Measurements from ENCODE around the gene DDX56. TPM values are rescaled to one million over a fixed set of nuclear protein-coding genes. Genes with fewer than 3 reads are reported as not detected.

DDX56 gene
- total and polyA plus RNA-seq, 9 of the 15 experiments (the other 6 are each of a cell fraction or from before 2014, with no cell fraction given) = 33.0 to 145 (median 102) TPM

- in situ Hi-C loops (cut with MboI) = no loop called here
- TF ChIP-seq KDM1A (IDR thresholded peaks at IDR 0.05) (peak; percentile 38 to 74; a peak in 3 of 4 replicates), SNRNP70 (optimal IDR thresholded peaks at IDR 0.05; ENCODE audit: low read depth, low read length) (no peak), ETS1 (conservative IDR thresholded peaks at IDR 0.05; ENCODE audit: control insufficient read depth, low read depth, low read length) (no peak), ZNF57 (CRISPR knock-in tag; IDR thresholded peaks at IDR 0.05) (no peak), BCOR (IDR thresholded peaks at IDR 0.05) (peak; percentile 89), MYNN (IDR thresholded peaks at IDR 0.05) (no peak), MYNN (CRISPR knock-in tag; IDR thresholded peaks at IDR 0.05) (no peak), ZFP36 (IDR thresholded peaks at IDR 0.05; ENCODE audit: low read depth, low read length, partially characterized antibody) (peak; percentile 39), RBM25 (IDR thresholded peaks at IDR 0.05; ENCODE audit: low read depth, low read length, severe bottlenecking) (peak; percentile 84), PHF8 (IDR thresholded peaks at IDR 0.05; ENCODE audit: borderline replicate concordance, low read length) (no peak), ADNP (tag; IDR thresholded peaks at IDR 0.05) (peak; percentile 65; the same call in 1 of the 2 replicates), ZNF174 (CRISPR knock-in tag; IDR thresholded peaks at IDR 0.05) (no peak), HDAC2 (IDR thresholded peaks at IDR 0.05) (peak; percentile 16; the same call in 1 of the 2 replicates), CBX1 (IDR thresholded peaks at IDR 0.05; ENCODE audit: low read depth) (0 out of 2 replicates have a peak, but pooled peaks have one; percentile 24), NCOA4 (IDR thresholded peaks at IDR 0.05; ENCODE audit: partially characterized antibody) (no peak), MXD1 (CRISPR knock-in tag; IDR thresholded peaks at IDR 0.05; ENCODE audit: borderline replicate concordance, poor library complexity, severe bottlenecking) (no peak), GABPA (tag; conservative IDR thresholded peaks at IDR 0.05; ENCODE audit: low read depth) (no peak), SMARCA5 (IDR thresholded peaks at IDR 0.05) (no peak), KHSRP (IDR thresholded peaks at IDR 0.05) (no peak), RCOR1 (IDR thresholded peaks at IDR 0.05; ENCODE audit: borderline replicate concordance in 1 of 2, low read depth in 2 of 2, low read length in 2 of 2) (peak in 1 of 2 experiments; percentile 53; a peak in 1 of 4 replicates)
- TF ChIP-seq, protein P1, sequence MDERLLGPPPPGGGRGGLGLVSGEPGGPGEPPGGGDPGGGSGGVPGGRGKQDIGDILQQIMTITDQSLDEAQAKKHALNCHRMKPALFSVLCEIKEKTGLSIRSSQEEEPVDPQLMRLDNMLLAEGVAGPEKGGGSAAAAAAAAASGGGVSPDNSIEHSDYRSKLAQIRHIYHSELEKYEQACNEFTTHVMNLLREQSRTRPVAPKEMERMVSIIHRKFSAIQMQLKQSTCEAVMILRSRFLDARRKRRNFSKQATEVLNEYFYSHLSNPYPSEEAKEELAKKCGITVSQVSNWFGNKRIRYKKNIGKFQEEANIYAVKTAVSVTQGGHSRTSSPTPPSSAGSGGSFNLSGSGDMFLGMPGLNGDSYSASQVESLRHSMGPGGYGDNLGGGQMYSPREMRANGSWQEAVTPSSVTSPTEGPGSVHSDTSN (CRISPR knock-in tag; IDR thresholded peaks at IDR 0.05; ENCODE audit: low read depth) = no peak
- TF ChIP-seq, protein P1 (tag; conservative IDR thresholded peaks at IDR 0.05; ENCODE audit: low read depth) = no peak
Measured at GRCh38 chr7:44537442-44537841, 36.3 kb downstream of the DDX56 start.

More at GRCh38 chr7:44537442-44537841, 36.3 kb downstream of the DDX56 start:
- DNase-seq (ENCODE audit: extremely low read depth in 1 of 4, low spot score in 3 of 4) = no peak
- no TSS peak for BruUV-seq (replicated peaks)
- FAIRE-seq = no peak
- peaks cover 3 to 53% of the 10 kb centered on the region in 2 experiments; a peak in 4 of 5 replicates for H3K4me1 ChIP-seq (replicated peaks in 1 of 2; ENCODE audit: control insufficient read depth in 2 of 2, insufficient read depth in 2 of 2, low read length in 2 of 2)
- intact Hi-C loops (cut with micrococcal nuclease) = no loop called here
- no peak for ATAC-seq
- WGBS (ENCODE audit: insufficient coverage, low coverage, missing lambda C conversion rate) = 47% methylated on average over 6 of the region's 6 CpGs
- H3K4me2 ChIP-seq (ENCODE audit: insufficient read depth, low read length) = no peak overlapping the region
- no peak overlapping the region for H3K27ac ChIP-seq (ENCODE audit: extremely low read depth, low read depth, low read length)
- ChIA-PET POLR2A (interaction anchor here (0.6 to 0.9 kb wide), 2 partner anchors 19 to 67 kb away, joined by 3 read pairs; no protein-coding TSS in a partner anchor), CTCF (ENCODE audit: low intra/inter-chr PET ratio) (no interaction called here)
- no peaks in the 10 kb centered on the region for H3K9me1 ChIP-seq (ENCODE audit: control insufficient read depth, insufficient read depth, low read length)
- no peak overlapping the region for H3K4me3 ChIP-seq
- no peaks in the 10 kb centered on the region for H3K36me3 ChIP-seq (ENCODE audit: control insufficient read depth, insufficient read depth, low read length)
- H3K9ac ChIP-seq (ENCODE audit: insufficient read depth in 1 of 2, low read depth in 2 of 2, low read length in 2 of 2) = 0 out of 4 replicates have a peak overlapping the region, but pooled peaks of 1 of the 2 experiments have one; percentile 68
- no peaks in the 10 kb centered on the region for H4K20me1 ChIP-seq (replicated peaks; ENCODE audit: control insufficient read depth, insufficient read depth, low read length)
- H2AFZ ChIP-seq (ENCODE audit: low read depth, low read length) = no peak overlapping the region
- no peaks in the 10 kb centered on the region for H3K27me3 ChIP-seq (ENCODE audit: control insufficient read depth in 2 of 2, insufficient read depth in 2 of 2, low read length in 2 of 2)
- no peaks in the 10 kb centered on the region for H3K9me3 ChIP-seq (replicated peaks; ENCODE audit: control insufficient read depth, insufficient read depth, low read depth, low read length)
- no peaks in the 10 kb centered on the region for H3K79me2 ChIP-seq (ENCODE audit: control insufficient read depth, insufficient read depth, low read length)
